HG03457 (cell line): ENCODE data around the gene RECK.

Experiments
- ATAC-seq: cut with Tn5 transposase; IDR thresholded peaks from one replicate; pipeline ENCODE4 v1.9.1; 2021; ENCODE audit warnings: moderate number of reproducible peaks; ENCODE audit not compliant: unreplicated experiment

RECK gene

DNA sequence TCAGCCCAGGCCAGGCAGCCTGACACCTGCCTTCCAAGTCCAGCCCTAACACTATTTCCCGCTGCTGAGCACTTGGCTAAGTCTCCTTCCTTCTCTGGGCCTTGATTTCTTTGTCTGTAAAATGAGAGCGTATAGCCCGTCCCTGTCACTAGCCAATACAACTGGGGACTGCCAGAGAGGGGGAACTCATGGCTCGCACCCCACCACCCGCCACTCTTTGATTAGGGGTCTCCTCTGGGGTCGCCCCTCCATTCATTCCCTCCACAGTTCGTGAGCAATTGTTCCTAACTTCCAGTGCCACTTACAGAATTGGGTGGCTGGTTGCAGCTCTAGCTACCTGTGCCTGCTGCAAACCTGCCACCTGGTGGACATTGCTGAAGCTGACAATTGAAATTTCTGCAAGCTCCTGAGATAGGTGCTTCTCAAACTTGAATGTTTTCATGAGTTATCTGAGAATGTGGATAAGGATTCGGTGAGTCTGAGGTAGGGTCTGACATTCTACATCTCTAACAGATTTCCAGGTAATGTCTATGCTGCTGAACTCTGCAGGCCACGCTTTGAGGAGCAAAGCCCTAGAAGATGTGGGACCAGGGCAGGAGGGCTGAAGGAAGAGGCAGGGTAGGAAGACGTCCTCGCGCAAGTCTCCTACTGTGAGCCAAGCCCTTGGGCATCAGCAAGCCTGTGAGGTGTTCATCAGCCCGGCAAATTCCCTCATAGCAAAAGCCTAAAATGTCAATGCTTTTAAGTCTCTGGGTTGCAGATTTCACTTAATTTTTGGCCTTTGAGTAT lies 13.3 kb upstream of the RECK start:
- no peak for ATAC-seq

DNA sequence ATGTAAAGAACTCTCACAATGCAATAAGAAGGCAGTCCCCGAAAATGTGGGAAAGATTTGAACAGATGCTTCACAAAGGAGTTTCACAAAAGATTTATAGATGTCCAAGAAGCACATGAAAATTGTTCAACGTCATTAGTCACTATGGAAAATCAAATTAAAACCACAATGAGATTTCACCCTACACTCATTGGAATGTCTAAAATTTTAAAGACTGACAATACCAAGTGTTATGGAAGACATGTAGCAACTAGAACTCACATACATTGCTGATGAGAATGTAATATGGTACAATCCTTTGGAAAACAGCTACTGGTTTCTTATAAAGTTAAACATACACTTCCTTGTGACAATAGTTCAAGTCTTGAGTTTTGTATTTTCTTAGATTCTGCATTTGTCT lies 11.0 kb upstream of the RECK start:
- ATAC-seq = no peak

DNA sequence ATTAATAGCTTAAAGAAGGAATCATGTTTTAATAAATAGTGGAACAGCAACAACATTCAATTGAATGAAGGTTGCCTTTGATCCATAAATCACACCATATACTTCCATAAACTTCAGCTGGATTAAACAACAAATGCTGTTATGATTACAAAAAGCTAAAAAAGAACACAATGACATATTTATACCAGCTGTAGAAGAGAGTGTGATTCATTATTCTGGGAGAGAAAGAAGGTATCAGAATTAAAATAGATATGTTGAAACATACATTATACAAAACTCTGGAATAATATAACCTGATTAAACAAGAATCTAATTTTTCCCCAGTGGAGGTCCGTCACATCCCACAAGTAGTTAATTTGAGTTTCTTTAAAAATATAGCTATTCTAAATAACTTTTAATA lies 7.5 kb upstream of the RECK start:
- ATAC-seq = no peak

DNA sequence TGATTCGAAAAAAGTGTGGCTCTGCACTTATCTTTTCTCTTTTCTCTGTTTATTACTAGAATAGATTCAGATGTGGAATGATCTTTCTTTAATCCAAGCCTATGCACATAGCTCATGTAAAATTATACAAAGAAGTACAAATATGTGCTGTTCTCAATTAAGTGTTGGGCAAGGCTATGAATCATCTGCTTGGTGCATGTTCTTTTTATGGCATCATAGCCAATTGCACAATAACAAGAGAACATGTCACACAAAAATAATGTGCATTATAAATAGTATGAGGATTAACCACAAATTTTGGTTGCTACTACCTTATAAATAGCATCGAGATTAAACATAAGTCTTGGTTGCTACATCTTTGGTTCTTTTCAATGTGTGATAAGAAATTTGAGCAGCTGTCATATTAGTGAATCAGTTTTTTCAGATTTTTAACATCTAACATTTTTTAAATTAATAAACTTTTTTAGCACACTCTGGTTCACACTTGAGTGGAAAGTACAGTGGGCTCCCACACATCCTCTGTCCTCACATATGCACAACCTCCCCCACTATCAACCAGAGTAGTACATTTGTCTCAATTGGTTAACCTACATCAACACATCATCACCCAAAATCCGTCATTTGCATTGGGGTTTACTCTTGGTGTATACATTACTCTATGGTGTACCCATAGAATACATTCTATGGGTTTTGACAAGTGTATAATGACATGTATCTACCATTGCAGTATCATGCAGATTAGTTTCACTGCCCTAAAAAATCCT lies 6.8 kb upstream of the RECK start:
- no peak for ATAC-seq

DNA sequence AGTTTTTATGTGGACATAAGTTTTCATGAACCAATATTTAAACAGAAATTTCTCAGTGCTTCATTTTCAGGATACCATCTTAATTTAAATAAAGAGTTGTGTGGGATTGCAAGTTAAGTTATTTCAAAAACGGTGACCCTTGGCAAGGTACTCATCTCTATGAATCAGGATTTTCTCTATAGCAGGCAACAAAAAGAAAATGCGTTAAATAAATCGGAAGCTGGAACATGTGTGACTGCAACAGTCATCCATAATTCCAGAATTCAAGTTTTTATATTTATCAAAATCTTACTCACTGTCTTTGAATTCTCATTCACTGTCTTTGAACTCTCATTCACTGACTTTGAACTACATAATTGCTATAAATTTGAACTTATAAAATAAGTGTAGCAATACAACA lies 5.8 kb upstream of the RECK start:
- no peak for ATAC-seq

DNA sequence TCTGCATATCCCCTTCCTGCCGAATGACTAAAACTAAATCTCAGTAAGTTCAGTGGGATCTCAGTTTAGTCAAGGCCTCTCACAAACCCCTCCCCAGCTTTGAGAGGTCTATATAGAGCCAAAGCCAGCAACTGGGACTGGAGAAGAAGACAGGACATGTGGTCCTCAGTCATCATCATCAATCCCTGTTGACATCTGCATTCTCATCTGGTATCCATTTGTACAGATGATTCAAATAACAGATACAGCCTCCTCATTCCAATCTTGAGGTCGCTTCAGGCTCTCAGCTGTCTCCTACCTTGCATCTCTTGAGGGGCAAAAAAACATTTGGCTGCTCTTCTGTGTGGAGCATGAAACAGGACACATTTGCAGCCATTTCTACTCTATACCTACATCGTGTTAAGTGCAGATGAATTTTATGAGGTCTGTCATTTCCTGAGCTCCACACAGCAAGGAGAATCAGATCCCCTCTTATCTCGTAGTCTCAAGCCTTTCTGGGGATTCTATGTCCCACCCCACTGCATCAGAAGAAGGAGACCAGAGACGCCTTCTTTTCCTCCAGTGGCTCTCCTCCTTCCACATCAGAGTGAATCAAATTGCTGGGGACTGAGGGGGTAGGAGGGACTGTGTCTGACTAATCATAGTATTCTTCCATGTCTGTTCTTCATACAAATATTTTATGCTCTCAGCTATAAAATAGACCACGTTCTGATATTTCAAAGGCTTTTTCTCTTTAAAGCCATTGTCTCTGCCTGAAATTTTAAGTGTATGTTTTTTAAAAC lies 4.7 kb upstream of the RECK start:
- ATAC-seq = no peak

DNA sequence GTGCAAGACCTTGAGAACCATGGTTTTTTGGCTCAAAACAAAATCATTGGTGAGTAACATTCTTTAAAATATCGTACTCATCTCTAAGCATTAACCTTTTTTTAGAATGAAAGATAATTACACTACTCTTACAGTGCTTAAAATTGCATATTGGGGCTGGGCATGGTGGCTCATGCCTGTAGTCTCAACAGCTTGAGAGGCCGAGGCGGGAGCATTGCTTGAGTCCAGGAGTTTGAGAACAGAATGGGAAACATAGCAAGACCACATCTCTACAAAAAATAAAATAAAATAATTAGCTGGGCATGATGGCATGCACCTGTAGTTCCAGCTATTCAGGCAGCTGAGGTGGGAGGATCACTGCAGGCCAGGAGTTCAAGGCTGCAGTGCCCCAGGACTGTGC lies 2.9 kb upstream of the RECK start:
- ATAC-seq = no peak

DNA sequence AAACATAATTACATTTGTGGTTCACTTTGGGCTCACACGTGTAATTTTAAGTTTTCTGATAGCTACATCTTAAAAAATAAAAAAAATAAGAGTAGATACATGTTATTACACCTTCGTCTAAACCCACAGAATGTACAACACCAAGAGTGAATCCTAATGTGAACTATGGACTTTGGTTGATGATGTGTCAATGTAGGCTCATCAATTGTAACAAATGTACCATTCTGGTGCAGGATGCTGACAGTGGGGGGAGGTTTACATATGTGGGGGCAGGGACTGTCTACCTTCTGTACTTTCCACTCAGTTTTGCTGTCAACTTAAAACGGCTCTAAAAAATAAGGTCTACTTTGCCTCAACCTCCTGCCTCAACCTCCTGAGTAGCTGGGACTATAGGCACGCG lies 2.5 kb upstream of the RECK start:
- ATAC-seq = no peak

DNA sequence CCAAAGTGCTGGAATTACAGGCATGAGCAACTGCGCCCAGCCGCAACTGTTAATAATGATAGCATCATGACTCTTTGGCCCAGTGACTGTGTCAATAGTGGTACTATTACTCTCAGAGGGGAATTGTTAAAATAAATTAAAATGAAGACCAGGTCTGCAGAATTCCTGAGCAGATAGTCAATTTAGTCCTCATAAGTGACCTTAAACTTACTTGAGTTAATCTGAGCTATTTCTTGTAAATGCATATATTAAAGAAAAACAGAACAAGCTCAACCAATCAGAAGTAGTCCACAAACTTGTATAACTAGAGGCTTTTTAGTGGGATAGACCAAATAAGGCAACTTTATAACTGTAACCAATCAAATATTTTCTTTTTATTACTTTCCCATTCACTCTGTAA lies 1.7 kb upstream of the RECK start:
- no peak for ATAC-seq

DNA sequence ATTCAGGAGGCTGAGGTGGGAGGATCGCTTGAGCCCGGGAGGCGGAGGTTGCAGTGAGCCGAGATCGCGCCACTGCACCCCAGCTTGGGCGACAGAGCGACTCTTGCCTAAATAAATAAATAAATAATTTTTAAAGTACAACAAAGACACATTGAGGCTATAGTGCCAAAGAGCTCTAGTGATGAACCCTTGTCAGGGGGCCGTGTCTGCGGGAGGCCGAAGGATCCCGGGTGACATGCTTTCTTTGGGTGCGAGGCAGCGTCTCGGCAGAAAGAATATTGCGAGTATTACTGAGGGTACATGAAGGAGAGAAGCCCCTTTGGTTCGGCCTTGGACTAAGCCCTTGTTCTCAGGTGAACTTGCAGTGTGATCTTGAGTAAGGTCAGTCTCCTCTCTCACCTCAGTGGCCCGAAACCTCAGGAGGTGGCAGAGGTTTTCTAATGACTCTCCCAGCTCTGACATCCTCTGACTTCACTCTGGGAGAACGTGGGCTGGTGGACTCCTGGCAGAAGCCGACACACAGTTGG lies 397 bp upstream of the RECK start:
- ATAC-seq = no peak

DNA sequence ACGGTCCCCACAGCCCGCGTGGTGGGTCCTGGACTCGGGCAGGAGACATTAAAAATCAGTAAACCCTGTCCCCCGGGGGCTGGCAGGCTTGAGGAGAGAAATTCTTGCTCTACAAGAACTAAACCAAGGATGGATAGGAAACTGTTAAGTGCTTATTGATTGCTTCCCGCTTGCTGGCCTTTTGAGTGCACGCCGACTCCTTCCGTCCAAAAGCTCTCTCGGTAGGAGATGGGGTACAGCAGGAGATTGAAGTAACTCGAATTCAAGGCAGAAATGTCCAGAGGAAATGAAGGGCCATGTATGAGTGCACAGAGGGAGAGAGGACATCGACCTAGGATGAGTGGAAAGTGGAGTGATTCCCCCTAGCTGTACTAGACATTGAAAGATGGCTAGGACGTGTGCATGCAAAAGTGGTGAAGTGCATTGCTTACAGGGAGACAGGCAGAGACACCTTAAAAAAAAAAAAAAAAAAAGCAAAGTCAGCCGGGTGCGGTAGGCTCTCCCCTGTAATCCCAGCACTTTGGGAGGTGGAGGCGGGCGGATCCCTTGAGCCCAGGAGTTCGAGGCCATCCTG lies 923 bp downstream of the RECK start:
- ATAC-seq = no peak

DNA sequence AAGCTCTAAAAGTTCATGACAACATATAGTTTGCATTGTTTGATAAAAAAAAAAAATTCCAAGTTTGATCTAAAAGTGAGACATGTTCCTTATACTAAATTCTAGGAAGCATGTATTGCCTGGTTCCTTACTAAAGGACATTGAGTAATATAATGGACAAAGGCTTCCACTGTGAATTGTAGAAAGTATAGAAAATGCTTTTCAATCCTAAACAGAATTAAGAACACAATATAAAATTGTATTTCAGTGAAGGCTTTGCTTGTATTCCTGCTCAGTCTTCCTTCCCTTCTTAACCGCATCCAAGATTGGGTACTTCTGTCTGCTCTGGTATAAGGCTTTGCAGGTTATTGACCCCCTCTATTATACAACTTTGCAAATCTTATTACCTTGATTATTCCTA lies 2.4 kb downstream of the RECK start:
- ATAC-seq = no peak

DNA sequence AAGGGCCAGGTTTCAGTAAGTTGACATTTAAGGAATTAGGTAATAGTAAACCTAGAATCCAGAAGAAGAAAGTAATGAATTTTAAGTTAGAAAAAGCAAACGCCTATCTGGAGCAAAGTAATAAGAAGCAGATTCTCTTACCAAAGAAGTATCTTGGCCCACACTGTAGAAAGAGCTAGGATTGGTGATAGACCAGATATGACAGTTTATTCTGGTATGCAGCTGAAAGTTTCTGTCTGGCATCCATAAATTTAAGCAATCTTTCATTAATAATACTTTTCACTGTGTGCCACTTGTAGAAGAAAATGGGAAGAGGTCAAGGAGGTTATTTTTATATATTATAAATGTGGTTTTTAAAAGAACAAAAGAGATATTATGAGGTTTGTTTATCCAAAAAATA lies 3.0 kb downstream of the RECK start:
- ATAC-seq = no peak

DNA sequence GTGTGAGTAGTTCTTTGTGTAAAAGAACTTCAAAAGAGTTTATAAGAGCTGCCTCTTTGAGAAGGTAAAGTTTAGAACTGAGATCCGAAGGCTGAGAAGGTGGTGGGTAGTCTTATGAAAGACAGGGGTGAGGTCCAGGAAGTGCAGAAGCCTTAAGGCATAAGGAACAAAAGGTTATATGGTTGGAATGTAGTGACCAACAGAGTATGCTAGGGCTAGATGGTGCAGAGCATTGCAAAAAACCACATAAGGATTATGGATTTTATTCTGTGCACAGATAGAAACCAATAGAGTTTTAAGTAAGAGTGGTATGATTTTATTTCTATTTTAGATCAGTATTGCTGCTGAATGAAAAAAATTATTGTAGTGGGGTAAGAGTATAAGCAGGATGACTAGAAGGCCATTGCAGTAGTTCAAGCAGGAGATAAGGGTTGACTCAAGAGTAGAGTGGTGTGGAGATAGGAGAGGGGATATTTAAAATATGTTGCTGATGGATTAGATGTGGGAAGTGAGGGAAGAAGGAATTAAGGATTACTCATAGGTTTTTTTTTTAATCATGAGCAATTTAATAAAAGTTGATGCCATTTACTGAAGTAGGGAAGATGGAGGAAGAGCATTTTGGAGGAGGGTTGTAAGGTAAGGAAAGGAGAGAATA lies 3.7 kb downstream of the RECK start:
- ATAC-seq = no peak

DNA sequence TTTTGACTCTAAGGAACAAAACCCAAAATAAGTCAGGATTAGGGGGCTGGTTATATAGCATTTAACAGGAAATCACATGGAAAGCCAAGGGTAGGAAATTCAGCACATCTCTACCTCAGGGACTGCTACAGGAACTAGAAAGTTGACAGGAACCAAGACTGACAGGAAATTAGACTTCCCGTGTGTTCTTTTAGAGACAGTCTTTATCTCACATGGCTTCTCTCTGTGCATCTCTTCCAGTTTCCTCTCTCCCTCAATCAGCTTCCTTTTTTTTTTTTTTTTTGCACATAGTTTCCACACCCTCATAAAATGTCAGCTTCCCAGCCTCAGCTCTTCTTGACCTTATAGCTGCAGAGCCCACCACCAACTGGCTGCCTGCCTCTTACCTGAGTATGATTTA lies 4.8 kb downstream of the RECK start:
- no peak for ATAC-seq

DNA sequence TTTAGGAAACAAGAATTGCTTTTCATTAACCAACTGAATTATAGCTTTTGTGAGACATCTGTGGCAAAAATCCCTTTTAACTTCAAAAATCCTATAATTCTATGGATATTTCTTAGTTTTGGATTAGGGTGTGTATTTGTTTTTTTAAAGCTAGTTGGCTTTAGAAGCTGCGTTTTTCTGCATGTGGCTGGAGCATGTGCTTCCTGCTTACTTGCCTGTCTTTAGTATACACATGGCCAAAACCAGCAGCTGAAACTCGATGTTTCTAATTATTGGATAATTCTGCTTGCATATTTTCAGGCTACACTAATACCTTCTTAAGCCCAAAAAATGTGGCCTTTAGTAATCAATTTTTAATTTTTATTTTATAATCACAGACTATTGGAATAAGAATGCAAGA lies 8.9 kb downstream of the RECK start:
- ATAC-seq = no peak

DNA sequence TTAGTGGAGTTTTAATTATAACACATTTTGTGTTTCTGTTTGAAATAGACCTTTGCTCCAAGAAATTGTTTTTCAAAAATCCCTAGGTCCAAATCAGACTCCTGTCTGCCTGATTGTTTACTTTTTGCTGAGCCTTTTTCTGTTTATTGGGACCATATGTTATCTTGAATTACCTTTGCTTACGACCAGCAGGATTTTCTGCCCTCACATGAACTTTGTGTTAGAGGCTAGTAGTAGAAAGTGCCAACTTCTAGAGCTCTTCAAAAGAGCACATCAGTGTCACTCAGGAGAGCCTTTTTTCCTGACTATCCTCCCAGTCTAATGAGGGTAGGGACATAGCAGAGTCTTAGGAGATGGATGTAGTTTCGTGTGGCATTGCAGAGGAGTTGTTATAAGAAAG lies 10.2 kb downstream of the RECK start:
- no peak for ATAC-seq

DNA sequence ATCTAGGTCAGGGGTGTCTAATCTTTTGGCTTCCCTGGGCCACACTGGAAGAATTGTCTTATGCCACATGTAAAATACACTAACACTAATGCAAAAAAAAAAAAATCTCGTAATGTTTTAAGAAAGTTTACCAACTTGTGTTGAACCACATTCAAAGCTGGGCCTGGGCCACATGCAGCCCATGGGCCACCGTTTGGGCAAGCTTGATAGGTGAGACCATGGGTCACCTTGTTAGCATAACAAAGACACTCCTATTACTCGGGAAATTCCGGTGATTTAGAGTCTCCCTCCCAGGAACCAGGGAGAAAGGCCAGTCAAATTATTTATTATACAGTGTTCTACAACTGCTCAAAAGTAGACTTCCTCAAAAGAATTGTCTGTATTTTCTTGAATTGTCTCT lies 12.7 kb downstream of the RECK start:
- ATAC-seq = no peak

DNA sequence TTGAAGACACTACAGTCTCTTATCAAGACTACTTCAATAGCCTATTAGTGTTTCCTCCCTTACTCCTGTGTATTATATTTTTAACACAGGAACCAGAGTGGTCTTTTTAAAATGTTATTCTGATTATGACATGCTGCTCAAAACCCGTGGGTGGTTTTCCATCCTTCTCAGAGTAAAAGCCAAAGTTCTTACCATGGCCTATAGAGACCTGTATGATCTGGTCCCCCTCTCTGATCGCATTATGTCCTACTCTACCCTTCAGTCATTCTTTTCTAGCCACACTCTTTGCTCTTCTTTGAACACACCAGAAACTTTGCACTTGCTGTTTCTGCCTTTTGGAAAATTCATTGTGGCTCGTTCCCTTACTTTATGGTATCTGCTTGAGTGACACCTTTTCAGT lies 13.8 kb downstream of the RECK start:
- ATAC-seq = no peak

DNA sequence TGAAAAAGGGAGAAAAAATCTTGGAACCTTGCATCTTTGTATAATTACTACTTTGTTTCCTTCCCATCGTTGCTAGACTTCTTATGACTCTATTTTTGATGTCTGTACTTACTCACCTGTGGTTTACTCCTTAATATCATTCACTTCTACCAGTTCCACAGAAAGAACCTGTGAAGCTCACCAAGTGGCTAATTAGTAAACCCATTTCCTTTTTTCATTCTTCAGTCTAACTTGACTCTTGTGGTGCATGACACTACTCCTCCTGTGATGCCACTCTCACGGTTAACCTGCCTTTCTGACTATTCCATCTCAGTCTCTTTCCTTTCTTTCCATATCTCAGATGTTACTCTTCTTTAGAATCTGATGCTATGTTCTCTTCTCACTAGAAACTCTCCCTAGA lies 14.6 kb downstream of the RECK start:
- no peak for ATAC-seq

DNA sequence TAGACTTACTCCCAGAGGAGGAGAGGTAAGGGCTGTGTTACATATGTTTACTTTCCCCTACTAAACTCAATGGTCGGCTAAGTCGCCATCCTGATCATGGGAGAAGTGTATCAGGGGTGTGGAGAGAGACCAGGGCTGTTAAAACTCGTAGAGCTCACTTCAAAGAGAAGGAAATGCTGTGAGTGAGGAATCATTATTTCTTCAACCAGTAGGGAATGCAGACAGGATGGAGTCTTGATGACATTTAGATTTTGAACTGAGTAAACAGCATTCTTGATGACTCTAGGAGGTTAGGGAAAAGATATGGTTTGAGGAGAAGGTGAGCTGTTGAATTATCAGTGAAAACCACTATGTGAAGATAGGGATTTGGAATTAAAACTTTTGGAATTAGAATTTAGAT lies 17.3 kb downstream of the RECK start:
- ATAC-seq = no peak
